HEK293 (cell line): ENCODE measurements around the gene YY1AP1.
A peak's percentile ranks its signal among the peaks of the same experiment; 100 is the strongest.
"Not testable (repeated sequence)": the region's sequence is repeated elsewhere in the genome, so short reads cannot be mapped to it uniquely, and the experiment has no call there.

Experiments used
- CTCF ChIA-PET: fragments of 350-600 bp; formaldehyde crosslinking; extraction: SDS; loops from one replicate; lab custom pipeline; 2021; ENCODE audit warnings: antibody characterized with exemption; lab: Yijun Ruan, JAX
- POLR2A ChIA-PET: fragments of 300-600 bp; formaldehyde crosslinking; extraction: SDS; loops from one replicate; lab custom pipeline; 2020; ENCODE audit warnings: antibody characterized with exemption, inconsistent platforms; lab: Yijun Ruan, JAX
- H3K27ac ChIP-seq: fragments of 200-500 bp; sonication (Bioruptor generic); 2 replicates; pipeline ENCODE4 v1.5.1; 2014; ENCODE audit warnings: low read depth, low read length, control low read depth, inconsistent platforms; ENCODE audit errors: extremely low read depth
- H3K36me3 ChIP-seq, 2 experiments: fragments of 200-500 bp in 1 of 2; sonication (Bioruptor generic) in 1 of 2; 1 replicate in 1 of 2; 2 replicates in 1 of 2; pipeline ENCODE4 v1.5.1; 2014 to 2017; ENCODE audit warnings: inconsistent platforms in 2 of 2, low read length in 2 of 2; ENCODE audit not compliant: control insufficient read depth in 2 of 2, insufficient read depth in 1 of 2
- H3K4me1 ChIP-seq: fragments of 200-500 bp; sonication (Bioruptor generic); 2 replicates; pipeline ENCODE4 v1.5.1; 2014; ENCODE audit warnings: mild to moderate bottlenecking, low read length, inconsistent platforms; ENCODE audit not compliant: control insufficient read depth, insufficient read depth
- H3K4me3 ChIP-seq: 2 replicates; pipeline ENCODE4 v1.5.1; 2011; ENCODE audit warnings: low read depth, mild to moderate bottlenecking, control low read depth, low read length, moderate library complexity
- H3K9me3 ChIP-seq: fragments of 200-500 bp; sonication (Bioruptor generic); 2 replicates; pipeline ENCODE4 v1.5.1; 2014; ENCODE audit warnings: low read depth, low read length, inconsistent platforms; ENCODE audit not compliant: control insufficient read depth, insufficient read depth
- HOXC10 ChIP-seq: sonication (generic); formaldehyde crosslinking; IDR thresholded peaks from 2 replicates; pipeline ENCODE4 v1.8.1; 2023; ENCODE audit warnings: mild to moderate bottlenecking, missing genetic modification reagents
- SETDB1 ChIP-seq: IDR thresholded peaks from one replicate; pipeline ENCODE4 v1.6.1; 2017; ENCODE audit warnings: mild to moderate bottlenecking, low read length, moderate library complexity, mixed read lengths; ENCODE audit not compliant: insufficient read length
- ZNF184 ChIP-seq: fragments of 450-650 bp; IDR thresholded peaks from 2 replicates; pipeline ENCODE4 v1.5.1; 2018; ENCODE audit warnings: missing biosample characterization, mild to moderate bottlenecking, missing genetic modification characterization
- ZNF335 ChIP-seq: fragments of 450-650 bp; formaldehyde crosslinking; conservative IDR thresholded peaks from 2 replicates; pipeline ENCODE4 v1.5.1; 2016; ENCODE audit warnings: missing biosample characterization, missing genetic modification characterization
- ZNF488 ChIP-seq: fragments of 450-650 bp; formaldehyde crosslinking; IDR thresholded peaks from 2 replicates; pipeline ENCODE4 v1.5.1; 2016; ENCODE audit warnings: missing biosample characterization, missing genetic modification characterization
- ZNF518A ChIP-seq: fragments of 450-650 bp; formaldehyde crosslinking; conservative IDR thresholded peaks from 2 replicates; pipeline ENCODE4 v1.5.1; 2016; ENCODE audit warnings: low read depth, missing biosample characterization, missing genetic modification characterization
- ZNF529 ChIP-seq: fragments of 450-650 bp; formaldehyde crosslinking; IDR thresholded peaks from 2 replicates; pipeline ENCODE4 v1.5.1; 2017; ENCODE audit warnings: missing genetic modification characterization, missing biosample characterization; ENCODE audit not compliant: insufficient replicate concordance
- ZNF544 ChIP-seq: fragments of 450-650 bp; formaldehyde crosslinking; IDR thresholded peaks from 2 replicates; pipeline ENCODE4 v1.5.0; 2017; ENCODE audit warnings: missing biosample characterization, missing genetic modification characterization
- ZNF600 ChIP-seq: fragments of 450-650 bp; formaldehyde crosslinking; IDR thresholded peaks from 2 replicates; pipeline ENCODE4 v1.5.1; 2016; ENCODE audit warnings: missing biosample characterization, missing genetic modification characterization
- ZNF610 ChIP-seq: fragments of 450-650 bp; formaldehyde crosslinking; IDR thresholded peaks from 2 replicates; pipeline ENCODE4 v1.5.1; 2016; ENCODE audit warnings: missing biosample characterization, missing genetic modification characterization, borderline replicate concordance
- ZNF626 ChIP-seq: fragments of 450-650 bp; sonication (Bioruptor Pico); formaldehyde crosslinking; IDR thresholded peaks from 2 replicates; pipeline ENCODE4 v1.5.1; 2018; ENCODE audit warnings: missing biosample characterization, missing genetic modification characterization, inconsistent platforms
- ZNF677 ChIP-seq: fragments of 450-650 bp; IDR thresholded peaks from 2 replicates; pipeline ENCODE4 v1.5.0; 2018; ENCODE audit warnings: missing biosample characterization, mild to moderate bottlenecking, missing genetic modification characterization, moderate library complexity
- TF ChIP-seq, protein P1 (sequence below): fragments of 450-650 bp; formaldehyde crosslinking; IDR thresholded peaks from 2 replicates; pipeline ENCODE4 v1.5.1; 2016; ENCODE audit warnings: missing biosample characterization, missing genetic modification characterization

The YY1AP1 gene

DNA sequence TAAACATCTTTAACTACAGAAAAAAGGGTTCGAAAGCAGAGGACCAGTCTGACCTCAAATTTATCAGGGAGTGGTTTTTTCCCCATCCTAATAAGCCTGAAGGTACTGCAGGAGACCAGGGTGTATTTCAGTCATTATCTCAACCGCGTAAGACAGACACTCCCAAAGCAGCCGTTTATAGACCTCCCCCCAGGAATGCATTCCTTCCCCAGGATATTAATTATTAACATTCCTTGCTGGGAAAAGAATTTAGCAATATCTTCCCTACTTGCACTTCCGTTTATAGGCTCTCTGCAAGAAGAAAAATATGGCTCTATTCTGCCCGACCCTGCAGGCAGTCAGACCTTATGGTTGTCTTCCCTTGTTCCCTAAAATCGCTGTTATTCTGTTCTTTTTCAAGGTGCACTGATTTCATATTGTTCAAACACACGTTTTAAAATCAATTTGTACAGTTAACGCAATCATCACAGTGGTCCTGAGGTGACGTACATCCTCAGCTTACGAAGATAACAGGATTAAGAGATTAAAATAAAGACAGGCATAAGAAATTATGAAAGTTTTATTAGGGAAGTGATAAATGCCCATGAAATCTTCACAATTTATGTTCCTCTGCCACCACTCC lies 45.9 kb downstream of the YY1AP1 start:
- H3K4me3 ChIP-seq, H3K27ac ChIP-seq, H3K9me3 ChIP-seq, H3K4me1 ChIP-seq, POLR2A ChIA-PET, H3K36me3 ChIP-seq: not testable (repeated sequence)
- TF ChIP-seq ZNF529 (tag by site-specific recombination) = peak; percentile 36
- TF ChIP-seq ZNF544 (tag by site-specific recombination) = 0 out of 2 replicates have a peak, but pooled peaks have one; percentile 20
- peak; percentile 66 for TF ChIP-seq SETDB1
- TF ChIP-seq ZNF518A = 0 out of 2 replicates have a peak, but pooled peaks have one; percentile 25
- TF ChIP-seq ZNF184 (tag by site-specific recombination) = peak; percentile 44; the same call in 1 of the 2 replicates
- peak; percentile 79; the same call in 1 of the 2 replicates for TF ChIP-seq ZNF626
- TF ChIP-seq ZNF677 (tag by site-specific recombination) = 0 out of 2 replicates have a peak, but pooled peaks have one; percentile 20
- CTCF ChIA-PET = interaction anchor here (0.6 kb wide), 1 partner anchor 256 kb away, joined by 3 read pairs; no protein-coding TSS in a partner anchor

DNA sequence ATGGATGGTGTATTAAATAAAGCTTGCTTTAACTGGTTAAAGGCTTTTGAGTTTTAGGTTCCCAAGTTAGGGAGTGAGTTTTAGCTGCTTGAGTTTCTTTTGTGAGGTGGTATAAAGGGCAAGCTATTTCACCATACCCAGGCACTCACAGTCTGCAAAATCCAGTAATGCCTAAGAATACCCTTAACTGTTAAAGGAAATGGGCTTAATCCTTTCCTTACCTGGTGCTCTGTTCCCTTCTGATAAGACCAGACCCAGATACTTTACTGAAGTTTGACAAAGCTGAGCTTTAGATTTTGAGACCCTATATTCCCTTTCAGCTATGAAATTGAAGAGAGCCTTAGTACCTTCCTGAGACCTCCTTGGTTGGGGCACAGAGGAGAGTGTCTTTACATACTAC lies 48.2 kb downstream of the YY1AP1 start:
- ChIA-PET POLR2A (interaction anchor here (0.7 kb wide), 1 partner anchor 472 kb away, joined by 3 read pairs; no protein-coding TSS in a partner anchor), CTCF (no interaction called here)
- Histone ChIP-seq H3K4me1 (no peaks in the 10 kb centered on the region), H3K9me3 (no peaks in the 10 kb centered on the region), H3K36me3 (no peaks in the 10 kb centered on the region), H3K4me3 (no peak overlapping the region), H3K27ac (no peak overlapping the region)
- TF ChIP-seq ZNF529 (tag by site-specific recombination) = no peak
- TF ChIP-seq ZNF335 = no peak
- no peak for TF ChIP-seq HOXC10 (CRISPR knock-in tag)
- no peak for TF ChIP-seq ZNF488
- TF ChIP-seq, protein P1, sequence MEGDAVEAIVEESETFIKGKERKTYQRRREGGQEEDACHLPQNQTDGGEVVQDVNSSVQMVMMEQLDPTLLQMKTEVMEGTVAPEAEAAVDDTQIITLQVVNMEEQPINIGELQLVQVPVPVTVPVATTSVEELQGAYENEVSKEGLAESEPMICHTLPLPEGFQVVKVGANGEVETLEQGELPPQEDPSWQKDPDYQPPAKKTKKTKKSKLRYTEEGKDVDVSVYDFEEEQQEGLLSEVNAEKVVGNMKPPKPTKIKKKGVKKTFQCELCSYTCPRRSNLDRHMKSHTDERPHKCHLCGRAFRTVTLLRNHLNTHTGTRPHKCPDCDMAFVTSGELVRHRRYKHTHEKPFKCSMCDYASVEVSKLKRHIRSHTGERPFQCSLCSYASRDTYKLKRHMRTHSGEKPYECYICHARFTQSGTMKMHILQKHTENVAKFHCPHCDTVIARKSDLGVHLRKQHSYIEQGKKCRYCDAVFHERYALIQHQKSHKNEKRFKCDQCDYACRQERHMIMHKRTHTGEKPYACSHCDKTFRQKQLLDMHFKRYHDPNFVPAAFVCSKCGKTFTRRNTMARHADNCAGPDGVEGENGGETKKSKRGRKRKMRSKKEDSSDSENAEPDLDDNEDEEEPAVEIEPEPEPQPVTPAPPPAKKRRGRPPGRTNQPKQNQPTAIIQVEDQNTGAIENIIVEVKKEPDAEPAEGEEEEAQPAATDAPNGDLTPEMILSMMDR = no peak
- no peak for TF ChIP-seq ZNF610 (tag by site-specific recombination)
- TF ChIP-seq ZNF600 (tag by site-specific recombination) = no peak
